Neural cell (in vitro differentiated cells): Measurements from ENCODE around the gene NPAS3. TPM values are rescaled to one million over a fixed set of nuclear protein-coding genes. Genes with fewer than 3 reads are reported as not detected.

Source experiments
- H2AFZ ChIP-seq: fragments of 200-600, 300-800 bp; sonication (generic), shearing (Covaris generic); 2 replicates; pipeline ENCODE4 v1.6.0; 2014; ENCODE audit warnings: low read depth, mild to moderate bottlenecking, antibody characterized with exemption, low read length, moderate library complexity
- H3F3A ChIP-seq: fragments of 200-600 bp; shearing (Covaris generic); 2 replicates; pipeline ENCODE4 v1.6.1; 2016; ENCODE audit warnings: mild to moderate bottlenecking, moderate library complexity, mixed read lengths, antibody characterized with exemption, low read length; ENCODE audit not compliant: insufficient read depth, poor library complexity, severe bottlenecking
- H3K27ac ChIP-seq: fragments of 200-600, 300-800 bp; sonication (generic), shearing (Covaris generic); 2 replicates; pipeline ENCODE4 v1.5.1; 2014; ENCODE audit warnings: mild to moderate bottlenecking, low read length, moderate library complexity
- H3K27me3 ChIP-seq: fragments of 300-800, 200-600 bp; sonication (generic), shearing (Covaris generic); 2 replicates; pipeline ENCODE4 v1.6.0; 2014; ENCODE audit warnings: mild to moderate bottlenecking, low read depth, low read length, moderate library complexity; ENCODE audit not compliant: insufficient read depth
- H3K36me3 ChIP-seq: fragments of 300-800, 200-600 bp; sonication (generic), shearing (Covaris generic); 2 replicates; pipeline ENCODE4 v1.5.1; 2014; ENCODE audit warnings: mild to moderate bottlenecking, antibody characterized with exemption, low read length, moderate library complexity; ENCODE audit not compliant: insufficient read depth
- H3K4me2 ChIP-seq: fragments of 300-800, 200-600 bp; sonication (generic), shearing (Covaris generic); 2 replicates; pipeline ENCODE4 v1.6.0; 2014; ENCODE audit warnings: mild to moderate bottlenecking, low read length
- H3K4me3 ChIP-seq: fragments of 300-800, 200-600 bp; sonication (generic), shearing (Covaris generic); 2 replicates; pipeline ENCODE4 v1.5.1; 2014; ENCODE audit warnings: mild to moderate bottlenecking, low read length, moderate library complexity
- H3K79me2 ChIP-seq: fragments of 200-600 bp; shearing (Covaris generic); replicated peaks from 2 replicates; pipeline ENCODE4 v1.6.0; 2014; ENCODE audit warnings: mild to moderate bottlenecking, low read length, moderate library complexity; ENCODE audit not compliant: insufficient read depth
- H3K9ac ChIP-seq: fragments of 300-800, 200-600 bp; sonication (generic), shearing (Covaris generic); 2 replicates; pipeline ENCODE4 v1.6.1; 2016; ENCODE audit warnings: mild to moderate bottlenecking, low read length, mixed read lengths
- H3K9me2 ChIP-seq: fragments of 200-600 bp; shearing (Covaris generic); 2 replicates; pipeline ENCODE4 v1.6.1; 2016; ENCODE audit warnings: mild to moderate bottlenecking, low read length, mixed read lengths; ENCODE audit not compliant: insufficient read depth
- H3K9me3 ChIP-seq: fragments of 200-600, 300-800 bp; sonication (generic), shearing (Covaris generic); 2 replicates; pipeline ENCODE4 v1.6.1; 2016; ENCODE audit warnings: mild to moderate bottlenecking, mixed run types, low read length, moderate library complexity, mixed read lengths
- H4K20me1 ChIP-seq: fragments of 200-600 bp; shearing (Covaris generic); 2 replicates; pipeline ENCODE4 v1.6.1; 2016; ENCODE audit warnings: mild to moderate bottlenecking, mixed run types; ENCODE audit not compliant: insufficient read depth
- CTCF ChIP-seq: fragments of 450-650 bp; IDR thresholded peaks from 2 replicates; pipeline ENCODE4 v1.5.1; 2014; ENCODE audit warnings: antibody characterized with exemption, mild to moderate bottlenecking, moderate library complexity; ENCODE audit not compliant: poor library complexity, severe bottlenecking
- EP300 ChIP-seq: fragments of 450-650 bp; conservative IDR thresholded peaks from 2 replicates; pipeline ENCODE4 v1.6.1; 2014; ENCODE audit warnings: antibody characterized with exemption, mild to moderate bottlenecking, moderate library complexity; ENCODE audit not compliant: poor library complexity, severe bottlenecking
- EZH2 ChIP-seq: fragments of 200-600, 300-800 bp; shearing (Covaris generic), sonication (generic); IDR thresholded peaks from 2 replicates; pipeline ENCODE4 v1.6.1; 2014; ENCODE audit warnings: antibody characterized with exemption, low read length, borderline replicate concordance, mild to moderate bottlenecking; ENCODE audit not compliant: insufficient read depth, poor library complexity, severe bottlenecking
- MXI1 ChIP-seq: fragments of 450-650 bp; conservative IDR thresholded peaks from 2 replicates; pipeline ENCODE4 v1.6.1; 2014; ENCODE audit warnings: antibody characterized with exemption, mild to moderate bottlenecking; ENCODE audit not compliant: poor library complexity, severe bottlenecking
- POLR2AphosphoS5 ChIP-seq: IDR thresholded peaks from 2 replicates; pipeline ENCODE4 v1.6.1; 2012
- RAD21 ChIP-seq: fragments of 450-650 bp; conservative IDR thresholded peaks from 2 replicates; pipeline ENCODE4 v1.6.1; 2014; ENCODE audit warnings: antibody characterized with exemption, mild to moderate bottlenecking, moderate library complexity
- REST ChIP-seq: IDR thresholded peaks from 2 replicates; pipeline ENCODE4 v1.6.1; 2012; ENCODE audit warnings: borderline replicate concordance
- SMC3 ChIP-seq: fragments of 450-650 bp; conservative IDR thresholded peaks from 2 replicates; pipeline ENCODE4 v1.6.1; 2014; ENCODE audit warnings: antibody characterized with exemption, mild to moderate bottlenecking, moderate library complexity; ENCODE audit not compliant: poor library complexity
- TAF1 ChIP-seq: IDR thresholded peaks from 2 replicates; pipeline ENCODE4 v1.6.1; 2012; ENCODE audit warnings: low read depth
- polyA plus RNA-seq: library from polyadenylated mRNA; depleted of rRNA; stranded (reverse); fragments of >200 nt; gene quantifications from 2 replicates; pipeline ENCODE4 v1.2.3, GENCODE V29; 2014

Gene NPAS3
- polyA plus RNA-seq, 1 donor from 2014 or later: 1.3 TPM

DNA sequence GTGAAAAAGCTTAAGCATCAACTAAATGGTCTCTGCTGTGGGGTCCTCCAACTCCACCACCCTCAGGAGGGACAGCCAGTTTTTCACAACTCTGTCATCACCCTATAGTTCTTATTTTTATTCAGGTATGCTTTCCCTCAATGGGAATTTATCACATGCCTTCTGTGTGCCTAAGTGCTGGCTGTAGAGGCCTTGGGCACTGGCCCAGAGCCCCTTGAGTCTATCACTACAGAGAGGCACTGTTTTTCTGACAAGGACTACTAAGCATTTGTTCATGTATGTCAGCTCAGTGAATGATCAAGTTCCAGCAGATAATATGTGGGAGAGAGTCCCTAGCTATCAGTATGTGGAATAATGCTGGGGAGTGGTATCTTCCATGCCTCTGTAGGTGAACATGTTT lies 463.9 kb downstream of the NPAS3 start:
- H3K27me3 ChIP-seq: no peaks in the 10 kb centered on the region
- no peak overlapping the region for H3K4me2 ChIP-seq
- H3K9me2 ChIP-seq: no peaks in the 10 kb centered on the region
- no peak for TF ChIP-seq POLR2AphosphoS5
- TF ChIP-seq REST: no peak
- no peak for TF ChIP-seq EP300
- no peak for TF ChIP-seq RAD21
- no peak for TF ChIP-seq CTCF
- TF ChIP-seq SMC3: no peak
- no peak for TF ChIP-seq EZH2
- TF ChIP-seq TAF1: no peak
- no peak overlapping the region for H2AFZ ChIP-seq
- no peak overlapping the region for H3K9ac ChIP-seq
- no peaks in the 10 kb centered on the region for H3F3A ChIP-seq
- H3K27ac ChIP-seq: no peak overlapping the region
- H4K20me1 ChIP-seq: no peaks in the 10 kb centered on the region
- peaks cover 4% of the 10 kb centered on the region for H3K9me3 ChIP-seq
- H3K79me2 ChIP-seq: no peaks in the 10 kb centered on the region
- H3K36me3 ChIP-seq: no peaks in the 10 kb centered on the region
- no peak overlapping the region for H3K4me3 ChIP-seq

DNA sequence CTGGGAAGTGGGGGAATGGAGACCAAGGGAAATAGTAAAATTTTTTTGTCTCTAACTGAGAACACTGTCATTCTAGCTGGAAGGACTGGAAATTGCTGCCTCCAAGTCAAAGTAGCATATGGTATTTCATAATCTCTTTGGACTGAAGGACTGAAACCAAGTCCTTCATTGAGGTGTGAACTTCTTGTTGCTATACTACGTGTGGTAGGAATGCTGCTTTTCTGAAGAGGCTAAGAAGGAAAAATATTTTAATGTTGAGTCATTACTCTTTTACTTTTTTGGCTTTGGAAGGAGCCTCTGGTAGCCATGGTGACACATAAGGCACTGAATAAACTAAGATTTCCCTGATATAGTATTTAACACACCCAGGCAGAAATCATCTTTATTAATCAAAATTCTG lies 465.4 kb downstream of the NPAS3 start:
- Histone ChIP-seq H3K79me2 (no peaks in the 10 kb centered on the region), H3K27me3 (no peaks in the 10 kb centered on the region), H3K9me3 (peaks cover 4% of the 10 kb centered on the region), H3K4me2 (no peak overlapping the region), H3K27ac (no peak overlapping the region), H4K20me1 (no peaks in the 10 kb centered on the region), H2AFZ (no peak overlapping the region), H3K9ac (no peak overlapping the region), H3F3A (no peaks in the 10 kb centered on the region), H3K9me2 (no peaks in the 10 kb centered on the region), H3K36me3 (no peaks in the 10 kb centered on the region), H3K4me3 (no peak overlapping the region)
- no peak for TF ChIP-seq MXI1
- TF ChIP-seq EZH2: no peak
- no peak for TF ChIP-seq SMC3
- no peak for TF ChIP-seq TAF1
- no peak for TF ChIP-seq CTCF
- no peak for TF ChIP-seq POLR2AphosphoS5
- TF ChIP-seq RAD21: no peak
- no peak for TF ChIP-seq EP300
- TF ChIP-seq REST: no peak
